ENCODE measurements around the gene C2orf81. TPM values are rescaled to one million over a fixed set of nuclear protein-coding genes. Genes with fewer than 3 reads are reported as not detected.
"Not testable (repeated sequence)": the region's sequence is repeated elsewhere in the genome, so short reads cannot be mapped to it uniquely, and the experiment has no call there.

The C2orf81 gene
- total RNA-seq, 1 donor from 2014 or later, result 2.4 TPM

GRCh38 chr2:74461187-74462053 is 40.0 kb upstream of the C2orf81 start:
- Mint-ChIP-seq H3K9me3 (ENCODE audit: unreplicated experiment) (no peaks in the 10 kb centered on the region), H3K4me1 (ENCODE audit: unreplicated experiment) (peaks cover 37% of the 10 kb centered on the region), H3K27me3 (ENCODE audit: unreplicated experiment) (no peaks in the 10 kb centered on the region), H3K27ac (ENCODE audit: unreplicated experiment) (no peak overlapping the region), H3K36me3 (ENCODE audit: unreplicated experiment) (peaks cover 8% of the 10 kb centered on the region), H3K4me3 (ENCODE audit: unreplicated experiment) (no peak overlapping the region)
- no peak for DNase-seq (ENCODE audit: extremely low spot score, unreplicated experiment)
- no peak for TF ChIP-seq CTCF (IDR thresholded peaks at IDR 0.05)

GRCh38 chr2:74460187-74460586 is 38.8 kb upstream of the C2orf81 start:
- H3K27me3 Mint-ChIP-seq (ENCODE audit: unreplicated experiment); H3K36me3 Mint-ChIP-seq (ENCODE audit: unreplicated experiment); H3K9me3 Mint-ChIP-seq (ENCODE audit: unreplicated experiment); DNase-seq (ENCODE audit: extremely low spot score, unreplicated experiment); H3K27ac Mint-ChIP-seq (ENCODE audit: unreplicated experiment): not testable (repeated sequence)
- H3K4me1 Mint-ChIP-seq (ENCODE audit: unreplicated experiment), result peaks cover 40% of the 10 kb centered on the region
- H3K4me3 Mint-ChIP-seq (ENCODE audit: unreplicated experiment), result peak overlapping the region; percentile 99

GRCh38 chr2:74459503-74460118 is 38.2 kb upstream of the C2orf81 start:
- H3K27ac Mint-ChIP-seq (ENCODE audit: unreplicated experiment), result peak overlapping the region; percentile 98
- DNase-seq (ENCODE audit: extremely low spot score, unreplicated experiment); H3K36me3 Mint-ChIP-seq (ENCODE audit: unreplicated experiment); H3K27me3 Mint-ChIP-seq (ENCODE audit: unreplicated experiment); H3K9me3 Mint-ChIP-seq (ENCODE audit: unreplicated experiment): not testable (repeated sequence)
- H3K4me3 Mint-ChIP-seq (ENCODE audit: unreplicated experiment), result peak overlapping the region; percentile 99
- peaks cover 45% of the 10 kb centered on the region for H3K4me1 Mint-ChIP-seq (ENCODE audit: unreplicated experiment)

- Mint-ChIP-seq H3K4me3 (ENCODE audit: unreplicated experiment) (peak overlapping the region; percentile 99), H3K27me3 (ENCODE audit: unreplicated experiment) (no peaks in the 10 kb centered on the region), H3K36me3 (ENCODE audit: unreplicated experiment) (peaks cover 8% of the 10 kb centered on the region), H3K9me3 (ENCODE audit: unreplicated experiment) (no peaks in the 10 kb centered on the region), H3K4me1 (ENCODE audit: unreplicated experiment) (peaks cover 45% of the 10 kb centered on the region), H3K27ac (ENCODE audit: unreplicated experiment) (peak overlapping the region; percentile 98)
- TF ChIP-seq CTCF (IDR thresholded peaks at IDR 0.05), result no peak
- DNase-seq (ENCODE audit: extremely low spot score, unreplicated experiment), result no peak
Observed at GRCh38 chr2:74458938-74459363, 37.5 kb upstream of the C2orf81 start.

GRCh38 chr2:74458132-74458937 is 36.9 kb upstream of the C2orf81 start, which contains the start of gene WBP1:
Gene WBP1, plus strand, starts transcription at chr2:74458438. Its CDS starts 165 bp downstream, at chr2:74458603.
- Mint-ChIP-seq H3K4me1 (ENCODE audit: unreplicated experiment) (peaks cover 42% of the 10 kb centered on the region), H3K36me3 (ENCODE audit: unreplicated experiment) (peaks cover 8% of the 10 kb centered on the region), H3K27me3 (ENCODE audit: unreplicated experiment) (peaks cover under 1% of the 10 kb centered on the region), H3K27ac (ENCODE audit: unreplicated experiment) (peak within 1 kb of the TSS; percentile 98), H3K4me3 (ENCODE audit: unreplicated experiment) (peak within 1 kb of the TSS; percentile 99), H3K9me3 (ENCODE audit: unreplicated experiment) (no peaks in the 10 kb centered on the region)
- TF ChIP-seq CTCF (IDR thresholded peaks at IDR 0.05), result no peak
- peak; percentile 100 for DNase-seq (ENCODE audit: extremely low spot score, unreplicated experiment)

Data from osteocyte (in vitro differentiated cells).